ENCODE data around the gene LSMEM2. TPM values are rescaled to one million over a fixed set of nuclear protein-coding genes. Genes with fewer than 3 reads are reported as not detected.
A peak's percentile ranks its signal among the peaks of the same experiment; 100 is the strongest.

LSMEM2 gene
- polyA plus RNA-seq, 2 of the 4 experiments (the other 2 are of a cell fraction): 0.09 TPM; not detected in 1

DNA sequence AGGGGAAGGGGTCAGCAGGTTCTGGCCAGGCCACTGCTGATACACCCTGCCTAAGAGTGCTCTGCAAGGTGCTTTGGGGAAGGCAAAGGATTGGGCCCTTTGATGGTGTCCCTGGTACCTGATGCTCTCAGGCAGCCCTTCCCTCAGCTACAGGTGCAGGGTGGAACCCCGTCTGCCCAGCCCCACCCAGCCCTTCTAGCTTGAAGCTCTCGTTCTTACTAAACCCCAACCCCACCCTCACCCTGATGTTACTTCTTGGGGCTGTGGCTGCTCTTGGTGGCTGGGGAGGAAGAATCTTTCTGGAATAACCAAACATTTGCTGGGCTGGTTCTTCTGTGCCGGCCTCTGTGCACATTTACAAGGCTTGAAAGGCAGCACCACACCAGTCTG lies 36.5 kb upstream of the LSMEM2 start:
- Histone ChIP-seq H3K27ac (peak overlapping the region in 1 of 2 experiments; percentile 40; a peak in 2 of 6 replicates), H3K9me3 (no peaks in the 10 kb centered on the region), H3K4me2 (no peak overlapping the region), H3K4me1 (peaks cover 35% of the 10 kb centered on the region), H3K4me3 (no peak overlapping the region)
- ATAC-seq (no peak), FAIRE-seq (no peak), DNase-seq (ENCODE audit: low read depth in 1 of 2, low spot score in 1 of 2) (no peak)
- TF ChIP-seq NPAS2 (CRISPR knock-in tag; IDR thresholded peaks at IDR 0.05; ENCODE audit: borderline replicate concordance) (no peak), KDM5A (IDR thresholded peaks at IDR 0.05) (no peak), SREBF2 (IDR thresholded peaks at IDR 0.05) (no peak), EP300 (IDR thresholded peaks at IDR 0.05) (no peak), RFX5 (IDR thresholded peaks at IDR 0.05) (no peak), FOXS1 (CRISPR knock-in tag; IDR thresholded peaks at IDR 0.05) (no peak), CEBPB (IDR thresholded peaks at IDR 0.05) (no peak), HMGXB4 (CRISPR knock-in tag; IDR thresholded peaks at IDR 0.05; ENCODE audit: borderline replicate concordance) (no peak), EHMT2 (IDR thresholded peaks at IDR 0.05; ENCODE audit: low read depth) (no peak), MAFK (IDR thresholded peaks at IDR 0.05; ENCODE audit: partially characterized antibody) (no peak), RCOR1 (IDR thresholded peaks at IDR 0.05; ENCODE audit: low read depth, low read length) (no peak), HDAC2 (IDR thresholded peaks at IDR 0.05) (no peak), TP53 (CRISPR knock-in tag; IDR thresholded peaks at IDR 0.05) (no peak), ESRRA (IDR thresholded peaks at IDR 0.05; ENCODE audit: borderline replicate concordance, low read length) (no peak), JUNB (IDR thresholded peaks at IDR 0.05) (no peak)
- TF ChIP-seq, protein P1, sequence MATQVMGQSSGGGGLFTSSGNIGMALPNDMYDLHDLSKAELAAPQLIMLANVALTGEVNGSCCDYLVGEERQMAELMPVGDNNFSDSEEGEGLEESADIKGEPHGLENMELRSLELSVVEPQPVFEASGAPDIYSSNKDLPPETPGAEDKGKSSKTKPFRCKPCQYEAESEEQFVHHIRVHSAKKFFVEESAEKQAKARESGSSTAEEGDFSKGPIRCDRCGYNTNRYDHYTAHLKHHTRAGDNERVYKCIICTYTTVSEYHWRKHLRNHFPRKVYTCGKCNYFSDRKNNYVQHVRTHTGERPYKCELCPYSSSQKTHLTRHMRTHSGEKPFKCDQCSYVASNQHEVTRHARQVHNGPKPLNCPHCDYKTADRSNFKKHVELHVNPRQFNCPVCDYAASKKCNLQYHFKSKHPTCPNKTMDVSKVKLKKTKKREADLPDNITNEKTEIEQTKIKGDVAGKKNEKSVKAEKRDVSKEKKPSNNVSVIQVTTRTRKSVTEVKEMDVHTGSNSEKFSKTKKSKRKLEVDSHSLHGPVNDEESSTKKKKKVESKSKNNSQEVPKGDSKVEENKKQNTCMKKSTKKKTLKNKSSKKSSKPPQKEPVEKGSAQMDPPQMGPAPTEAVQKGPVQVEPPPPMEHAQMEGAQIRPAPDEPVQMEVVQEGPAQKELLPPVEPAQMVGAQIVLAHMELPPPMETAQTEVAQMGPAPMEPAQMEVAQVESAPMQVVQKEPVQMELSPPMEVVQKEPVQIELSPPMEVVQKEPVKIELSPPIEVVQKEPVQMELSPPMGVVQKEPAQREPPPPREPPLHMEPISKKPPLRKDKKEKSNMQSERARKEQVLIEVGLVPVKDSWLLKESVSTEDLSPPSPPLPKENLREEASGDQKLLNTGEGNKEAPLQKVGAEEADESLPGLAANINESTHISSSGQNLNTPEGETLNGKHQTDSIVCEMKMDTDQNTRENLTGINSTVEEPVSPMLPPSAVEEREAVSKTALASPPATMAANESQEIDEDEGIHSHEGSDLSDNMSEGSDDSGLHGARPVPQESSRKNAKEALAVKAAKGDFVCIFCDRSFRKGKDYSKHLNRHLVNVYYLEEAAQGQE (IDR thresholded peaks at IDR 0.05): no peak
- TF ChIP-seq, protein P2, sequence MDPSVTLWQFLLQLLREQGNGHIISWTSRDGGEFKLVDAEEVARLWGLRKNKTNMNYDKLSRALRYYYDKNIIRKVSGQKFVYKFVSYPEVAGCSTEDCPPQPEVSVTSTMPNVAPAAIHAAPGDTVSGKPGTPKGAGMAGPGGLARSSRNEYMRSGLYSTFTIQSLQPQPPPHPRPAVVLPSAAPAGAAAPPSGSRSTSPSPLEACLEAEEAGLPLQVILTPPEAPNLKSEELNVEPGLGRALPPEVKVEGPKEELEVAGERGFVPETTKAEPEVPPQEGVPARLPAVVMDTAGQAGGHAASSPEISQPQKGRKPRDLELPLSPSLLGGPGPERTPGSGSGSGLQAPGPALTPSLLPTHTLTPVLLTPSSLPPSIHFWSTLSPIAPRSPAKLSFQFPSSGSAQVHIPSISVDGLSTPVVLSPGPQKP (IDR thresholded peaks at IDR 0.05; ENCODE audit: low read depth, low read length): no peak
- TF ChIP-seq, protein P3, sequence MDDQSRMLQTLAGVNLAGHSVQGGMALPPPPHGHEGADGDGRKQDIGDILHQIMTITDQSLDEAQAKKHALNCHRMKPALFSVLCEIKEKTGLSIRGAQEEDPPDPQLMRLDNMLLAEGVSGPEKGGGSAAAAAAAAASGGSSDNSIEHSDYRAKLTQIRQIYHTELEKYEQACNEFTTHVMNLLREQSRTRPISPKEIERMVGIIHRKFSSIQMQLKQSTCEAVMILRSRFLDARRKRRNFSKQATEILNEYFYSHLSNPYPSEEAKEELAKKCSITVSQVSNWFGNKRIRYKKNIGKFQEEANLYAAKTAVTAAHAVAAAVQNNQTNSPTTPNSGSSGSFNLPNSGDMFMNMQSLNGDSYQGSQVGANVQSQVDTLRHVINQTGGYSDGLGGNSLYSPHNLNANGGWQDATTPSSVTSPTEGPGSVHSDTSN (IDR thresholded peaks at IDR 0.05): no peak
- WGBS (ENCODE audit: missing lambda C conversion rate): 77% methylated on average over 3 of the region's 3 CpGs
- CTCF ChIA-PET: interaction anchor here (1.2 to 7.8 kb wide), 4 partner anchors 12 to 48 kb away, joined by 3 to 55 read pairs (median 16); no protein-coding TSS in a partner anchor
- POLR2A ChIA-PET: no interaction called here

DNA sequence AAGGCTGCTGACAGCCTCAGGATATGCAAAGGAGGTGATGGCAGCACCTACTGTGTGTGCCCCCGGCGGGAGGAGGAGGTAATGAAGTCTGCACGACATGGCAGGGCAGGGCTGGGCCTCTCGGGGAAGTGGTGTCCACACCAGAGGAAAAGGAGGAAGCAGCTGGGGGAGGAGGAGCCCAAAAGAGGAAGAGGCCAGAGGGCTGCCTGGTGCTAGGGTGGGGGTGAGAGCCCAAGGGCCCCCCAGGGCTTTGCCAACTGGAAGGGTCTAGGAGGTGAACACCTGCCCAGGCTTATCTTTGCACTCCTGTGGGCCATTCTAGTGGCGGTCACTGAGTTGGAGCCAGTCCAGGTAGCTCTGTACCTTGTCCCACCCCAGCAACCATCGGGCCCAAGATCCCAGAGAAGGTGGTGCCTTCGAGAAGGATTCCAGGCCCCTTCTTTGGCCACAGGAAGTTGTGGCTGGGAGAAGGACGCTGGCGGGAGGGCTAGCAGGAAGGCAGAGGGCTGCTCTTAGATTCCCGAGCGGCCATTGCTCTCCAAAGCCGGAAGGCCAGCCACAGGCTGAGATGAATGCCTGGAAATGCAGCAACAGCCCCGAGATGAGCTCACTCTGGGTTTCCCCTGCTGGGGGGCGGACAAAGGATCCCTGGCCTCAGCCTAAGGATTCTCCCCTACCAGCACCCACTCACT lies 35.9 kb upstream of the LSMEM2 start:
- CTCF ChIA-PET: interaction anchor here (0.8 to 4.7 kb wide), 7 partner anchors 11 to 49 kb away, joined by 3 to 27 read pairs (median 3); no protein-coding TSS in a partner anchor
- TF ChIP-seq, protein P4, sequence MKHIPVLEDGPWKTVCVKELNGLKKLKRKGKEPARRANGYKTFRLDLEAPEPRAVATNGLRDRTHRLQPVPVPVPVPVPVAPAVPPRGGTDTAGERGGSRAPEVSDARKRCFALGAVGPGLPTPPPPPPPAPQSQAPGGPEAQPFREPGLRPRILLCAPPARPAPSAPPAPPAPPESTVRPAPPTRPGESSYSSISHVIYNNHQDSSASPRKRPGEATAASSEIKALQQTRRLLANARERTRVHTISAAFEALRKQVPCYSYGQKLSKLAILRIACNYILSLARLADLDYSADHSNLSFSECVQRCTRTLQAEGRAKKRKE (CRISPR knock-in tag; IDR thresholded peaks at IDR 0.05; ENCODE audit: low read depth): no peak
- TF ChIP-seq CBX8 (IDR thresholded peaks at IDR 0.05) (no peak), HDAC2 (IDR thresholded peaks at IDR 0.05) (no peak), CHD4 (IDR thresholded peaks at IDR 0.05; ENCODE audit: borderline replicate concordance) (no peak), FOSL2 (IDR thresholded peaks at IDR 0.05) (no peak), FOSL2 (CRISPR knock-in tag; IDR thresholded peaks at IDR 0.05) (no peak), NPAS2 (CRISPR knock-in tag; IDR thresholded peaks at IDR 0.05; ENCODE audit: borderline replicate concordance) (no peak), JUN (IDR thresholded peaks at IDR 0.05) (no peak)
- Histone ChIP-seq H3K27ac (peak overlapping the region in 1 of 2 experiments; percentile 40; a peak in 2 of 6 replicates), H3K4me1 (peaks cover 35% of the 10 kb centered on the region), H3K9me3 (no peaks in the 10 kb centered on the region), H3K4me3 (no peak overlapping the region), H3K4me2 (no peak overlapping the region)
- POLR2A ChIA-PET: no interaction called here
- FAIRE-seq (no peak), DNase-seq (ENCODE audit: low read depth in 1 of 2, low spot score in 1 of 2) (no peak), ATAC-seq (no peak)
- 72% methylated on average over 11 of the region's 14 CpGs for WGBS (ENCODE audit: missing lambda C conversion rate)

Data from A549 (cell line).